Non-pigmented ciliary epithelial cell (primary cell): ENCODE measurements around the gene GALNT16.
"Not testable (repeated sequence)": the region's sequence is repeated elsewhere in the genome, so short reads cannot be mapped to it uniquely, and the experiment has no call there.

Experiments used
- DNase-seq: peaks from one replicate; pipeline ENCODE4 v3.0.0-alpha.2; 2010; ENCODE audit warnings: low read depth

Gene GALNT16

DNA sequence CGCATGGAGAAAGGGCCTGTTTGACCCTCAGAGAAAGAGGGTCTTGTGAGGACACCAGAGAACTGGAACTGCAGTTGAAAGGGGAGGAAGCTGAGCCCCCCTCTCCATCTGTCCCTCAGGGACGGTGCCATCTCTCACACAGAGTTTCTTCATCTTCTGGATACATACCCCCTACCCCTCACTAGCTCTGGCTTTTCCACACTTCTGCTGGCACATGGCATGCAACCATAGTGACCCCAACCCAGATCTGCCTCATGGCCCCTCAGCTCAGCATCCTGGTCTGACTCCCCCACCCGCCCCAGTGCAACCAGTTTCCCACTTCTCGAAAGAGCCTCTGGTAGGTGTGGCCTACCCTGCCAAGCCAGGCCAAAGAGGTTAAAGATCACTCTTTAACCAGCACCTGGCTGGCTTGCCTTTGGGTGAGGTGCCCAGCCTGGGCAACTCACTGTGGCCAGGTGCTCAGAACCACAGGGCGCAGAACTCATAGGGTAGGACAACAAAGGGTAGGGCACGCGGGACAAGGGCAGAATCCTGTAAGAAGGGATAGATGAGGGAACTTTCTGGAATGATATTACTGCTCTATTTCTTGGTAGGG lies 25.8 kb downstream of the GALNT16 start:
- DNase-seq, result no peak

- no peak for DNase-seq
These were observed 27.4 kb downstream of the GALNT16 start for GRCh38 chr14:69287098-69288010.

DNA sequence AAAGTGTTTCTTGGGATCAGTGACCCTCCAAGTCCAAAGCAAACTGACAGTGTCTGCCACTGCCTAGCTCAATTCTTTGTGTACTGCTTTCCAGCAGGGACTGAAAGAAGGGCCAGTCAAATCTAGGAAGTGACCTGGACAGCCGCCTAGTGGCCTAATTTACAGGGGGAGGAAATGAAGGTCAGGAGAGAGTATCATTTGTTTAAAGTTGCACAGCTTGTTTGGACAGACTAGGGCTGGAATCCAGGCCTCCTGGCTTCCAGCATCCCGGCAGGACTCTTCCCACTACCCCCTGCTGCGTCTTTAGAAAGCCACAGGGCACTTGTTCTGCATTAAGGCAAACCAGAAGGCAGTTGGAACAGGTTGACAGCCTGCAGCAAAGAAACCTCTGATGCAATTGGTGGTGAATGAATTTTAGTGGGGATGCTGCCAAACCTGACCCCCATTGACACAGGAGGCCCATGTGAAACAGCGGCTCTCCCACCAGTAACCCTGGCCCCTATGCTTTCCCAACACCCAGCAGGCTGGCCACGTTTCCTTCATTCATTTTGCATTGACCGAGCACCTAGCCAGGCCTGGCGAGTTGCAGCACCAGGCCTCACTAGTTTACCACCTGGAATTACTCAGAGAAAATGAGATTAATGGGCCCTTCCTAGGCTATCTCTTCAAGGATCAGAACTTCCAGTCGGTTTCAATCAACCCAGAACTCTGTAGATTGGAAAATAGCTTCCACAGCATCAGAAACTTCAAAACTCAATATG lies 28.2 kb downstream of the GALNT16 start:
- DNase-seq, result no peak

DNA sequence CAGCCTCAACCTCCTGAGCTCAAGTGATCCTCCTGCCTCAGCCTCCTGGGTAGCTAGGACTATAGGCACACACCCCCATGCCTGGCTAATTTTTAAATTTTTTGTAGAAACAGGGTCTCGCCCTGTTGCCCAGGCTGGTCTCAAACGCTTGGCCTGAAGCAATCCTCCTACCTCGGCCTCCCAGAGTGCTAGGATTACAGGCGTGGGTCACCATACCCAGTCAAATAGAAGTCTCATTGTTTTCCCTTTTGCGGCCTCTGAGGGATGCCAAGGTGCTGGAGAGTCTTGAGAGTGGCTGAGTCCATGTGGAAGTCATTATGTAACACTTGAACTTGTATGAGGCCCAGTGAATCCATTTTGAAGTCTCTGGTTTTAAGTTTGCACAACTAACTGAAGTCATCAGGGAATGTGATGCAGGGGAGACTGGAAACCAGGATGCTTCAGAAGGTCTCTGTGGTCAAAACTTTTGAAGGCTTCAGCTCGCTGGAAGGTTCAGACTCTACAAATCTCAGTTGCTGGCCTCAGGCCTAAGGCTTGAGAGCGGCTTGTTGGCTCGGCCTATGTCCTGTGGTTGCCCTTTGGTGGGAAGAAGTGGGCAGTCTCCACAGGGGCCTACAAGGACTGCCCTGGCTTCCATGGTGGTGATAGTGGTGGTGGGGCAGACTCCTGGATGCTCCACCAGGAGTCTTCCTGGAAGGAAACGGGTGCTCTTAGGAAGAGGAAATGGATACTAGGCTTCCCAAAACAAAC lies 29.2 kb downstream of the GALNT16 start:
- DNase-seq, result no peak

DNA sequence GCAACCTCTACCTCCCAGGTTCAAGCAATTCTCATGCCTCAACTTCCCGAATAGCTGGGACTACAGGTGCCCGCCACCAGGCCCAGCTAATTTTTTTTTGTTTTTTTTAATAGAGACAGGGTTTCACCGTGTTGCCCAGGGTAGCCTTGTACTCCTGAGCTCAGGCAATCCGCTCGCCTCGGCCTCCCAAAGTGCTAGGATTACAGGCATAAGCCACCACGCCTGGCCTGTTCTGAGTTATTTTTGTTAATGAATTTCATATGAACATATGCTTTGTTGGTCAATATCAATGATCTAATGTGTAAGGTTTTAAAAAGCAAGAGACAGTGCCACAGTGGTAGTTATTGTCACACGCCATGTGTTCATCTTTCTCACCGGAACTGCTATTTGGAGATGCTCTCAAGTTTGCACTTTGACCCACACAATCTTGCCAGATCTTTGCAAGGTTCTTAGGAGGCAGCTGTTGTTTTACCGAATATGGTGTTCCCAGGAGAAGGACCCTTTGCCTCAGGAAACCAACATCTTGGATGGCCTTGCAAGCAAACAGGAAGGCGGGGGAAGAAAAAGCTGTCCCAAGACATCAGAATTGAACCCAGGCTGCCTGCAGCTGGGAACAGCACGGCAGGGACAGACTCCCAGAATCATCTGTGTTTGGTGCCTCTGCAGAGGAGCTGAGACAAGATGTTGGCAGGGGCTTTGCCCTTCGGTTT lies 30.0 kb downstream of the GALNT16 start:
- no peak for DNase-seq

GRCh38 chr14:69290881-69291280 lies 30.9 kb downstream of the GALNT16 start:
- DNase-seq, result not testable (repeated sequence)

- DNase-seq, result no peak
These were observed 31.4 kb downstream of the GALNT16 start for GRCh38 chr14:69291396-69291795.

DNA sequence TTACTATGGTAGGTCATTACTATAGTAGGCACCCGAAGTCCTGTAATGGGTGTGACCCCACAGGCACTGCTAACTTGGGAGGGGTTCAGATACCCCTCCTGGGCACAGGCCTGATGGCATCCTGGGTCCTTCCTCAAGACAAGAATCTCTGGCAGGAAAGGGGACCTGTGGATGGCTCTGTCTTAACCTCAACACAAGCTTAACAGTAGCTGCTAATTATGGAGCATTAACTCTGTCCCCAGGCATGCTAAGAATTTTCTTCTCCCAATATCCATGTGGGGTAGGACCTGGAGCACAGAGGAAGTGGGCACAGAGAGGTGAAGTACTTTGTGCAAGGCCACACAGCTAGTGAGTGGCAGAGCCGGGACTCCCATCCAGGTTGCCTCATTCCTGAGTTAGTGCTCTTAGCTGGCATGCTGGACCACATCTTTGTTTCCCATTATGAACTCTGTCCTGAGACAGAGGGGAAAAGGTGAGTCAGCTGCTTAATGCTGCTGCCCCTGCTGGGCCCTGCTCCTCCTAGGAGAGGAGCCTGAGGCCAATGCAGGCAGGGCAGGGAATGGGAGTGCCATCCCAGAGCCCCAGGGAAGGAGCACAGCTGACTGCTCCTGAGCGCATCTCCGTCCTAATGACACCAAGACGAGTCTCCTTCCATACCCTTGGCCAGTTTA lies 32.1 kb downstream of the GALNT16 start:
- DNase-seq, result no peak

DNA sequence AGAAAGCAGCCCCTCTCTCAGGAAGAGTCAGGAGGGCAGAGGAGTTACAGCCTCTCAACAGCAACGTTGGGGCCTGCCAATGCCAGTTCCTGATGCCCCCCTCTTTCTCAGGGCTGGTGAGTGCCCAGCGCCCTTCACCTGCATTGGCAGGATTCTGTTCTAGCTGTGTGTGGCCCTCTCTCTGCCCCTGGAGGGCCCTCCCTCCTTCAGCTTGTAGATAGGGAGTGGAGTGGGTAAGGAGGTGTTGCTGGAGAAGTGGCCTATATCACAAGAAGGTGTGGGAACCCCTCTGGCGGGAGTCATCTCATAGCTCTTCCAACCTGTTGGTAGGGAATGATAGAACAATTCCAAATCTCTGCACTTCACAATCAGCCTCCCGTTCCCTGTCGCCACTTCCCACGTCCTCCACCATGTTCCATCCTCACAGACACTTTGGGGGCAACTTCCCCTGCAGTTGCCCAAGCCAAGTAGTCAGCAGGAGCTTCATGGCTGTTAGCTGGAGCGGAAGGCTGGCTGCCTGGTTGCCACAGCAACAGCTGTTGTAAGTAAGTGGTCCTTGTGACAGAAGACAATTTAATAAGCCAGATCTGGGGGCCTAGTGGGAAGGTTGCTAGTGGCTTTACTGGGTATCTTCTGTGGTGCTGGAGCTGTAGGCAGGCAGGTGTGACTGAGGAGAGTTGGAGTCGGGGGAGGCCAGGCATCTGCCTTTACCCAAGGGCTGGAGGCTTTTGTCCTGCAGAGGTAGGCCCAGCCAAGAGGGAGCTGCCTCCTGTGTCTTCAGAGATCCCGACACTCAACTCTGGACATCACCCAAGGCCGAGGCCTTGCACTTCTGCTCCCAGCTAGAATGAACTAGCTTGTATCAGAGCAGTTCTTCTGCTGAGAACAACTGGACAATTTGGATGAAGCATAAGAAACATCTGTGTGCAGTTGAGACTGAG lies 38.4 kb downstream of the GALNT16 start:
- no peak for DNase-seq

DNA sequence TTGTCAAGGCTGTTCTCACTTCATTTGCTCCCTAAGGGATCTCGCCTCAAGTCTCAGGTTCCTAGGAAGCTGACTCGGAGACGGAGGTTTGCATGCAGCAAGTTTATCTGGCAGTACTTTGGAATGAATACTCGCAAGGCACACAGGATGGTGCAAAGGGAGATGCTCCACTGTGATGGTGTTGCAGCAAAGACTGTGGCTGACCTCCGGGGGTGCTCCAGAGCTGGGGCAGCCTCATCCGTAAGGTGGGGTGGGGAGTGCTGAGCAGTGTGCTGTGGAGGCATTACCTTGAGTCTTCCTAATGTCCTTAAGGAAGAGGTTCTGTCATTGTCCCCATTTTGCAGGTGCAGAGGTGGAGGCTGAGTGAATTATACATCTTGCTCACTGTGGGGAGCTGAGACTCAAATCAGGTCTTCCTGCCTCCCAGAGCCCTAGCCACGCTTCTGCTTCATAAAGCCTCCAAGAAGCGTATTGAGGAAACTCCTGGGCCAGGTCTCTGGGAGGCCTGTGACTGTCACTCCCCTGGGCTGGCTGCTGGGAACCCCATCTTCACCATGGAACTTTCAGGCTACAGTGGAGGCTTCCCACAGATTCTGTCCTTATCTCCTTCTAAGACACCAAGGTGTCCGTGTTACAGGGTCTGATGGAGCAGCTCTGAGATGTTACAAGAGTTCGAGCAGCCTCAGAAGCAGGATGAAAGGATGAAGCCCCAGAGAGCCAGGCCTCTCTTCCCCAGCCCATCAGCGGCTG lies 39.5 kb downstream of the GALNT16 start:
- no peak for DNase-seq

- DNase-seq, result no peak
These were observed 40.8 kb downstream of the GALNT16 start for GRCh38 chr14:69300601-69301221.

DNA sequence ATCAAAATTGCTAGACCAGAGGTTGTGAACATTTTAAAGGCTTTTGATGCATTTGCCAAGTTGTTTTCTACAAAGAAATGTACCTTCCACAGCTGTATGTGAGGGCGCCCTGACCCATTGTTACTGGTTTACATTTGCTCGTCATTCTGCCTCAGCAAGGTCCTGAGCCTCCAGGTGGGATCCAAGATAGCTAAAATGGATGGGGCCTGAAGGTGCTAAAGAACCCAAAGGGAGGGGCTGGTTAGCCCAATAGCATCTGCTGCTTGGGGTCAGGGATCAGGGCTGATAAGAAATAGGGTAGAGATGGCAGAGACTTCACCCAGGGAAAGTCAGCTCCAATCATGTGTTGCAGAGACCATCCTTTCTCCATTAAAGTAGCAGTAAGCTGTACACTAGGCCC lies 43.1 kb downstream of the GALNT16 start:
- DNase-seq, result no peak

DNA sequence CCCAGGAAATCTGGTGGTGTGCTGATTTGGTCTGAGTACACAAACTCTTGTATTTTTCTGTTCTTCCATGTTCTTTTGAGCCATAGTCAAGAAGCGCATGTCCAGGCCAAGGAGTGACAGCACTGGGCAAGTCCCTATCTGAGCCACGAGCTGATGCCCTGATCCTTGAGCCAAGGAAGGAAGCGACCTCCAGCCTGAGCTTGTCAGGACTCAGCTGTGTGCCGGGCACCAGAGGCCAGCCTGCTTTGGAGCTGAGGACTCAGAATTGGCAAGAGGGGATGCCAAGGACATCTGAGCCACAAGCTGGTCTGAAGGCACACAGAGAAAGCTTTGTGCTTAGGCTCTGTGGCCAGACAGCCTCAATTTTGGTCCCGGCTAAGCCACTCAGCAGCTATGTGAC lies 52.6 kb downstream of the GALNT16 start:
- DNase-seq, result no peak

GRCh38 chr14:69313176-69313575 lies 53.2 kb downstream of the GALNT16 start:
- no peak for DNase-seq

GRCh38 chr14:69314327-69314726 lies 54.4 kb downstream of the GALNT16 start:
- no peak for DNase-seq

DNA sequence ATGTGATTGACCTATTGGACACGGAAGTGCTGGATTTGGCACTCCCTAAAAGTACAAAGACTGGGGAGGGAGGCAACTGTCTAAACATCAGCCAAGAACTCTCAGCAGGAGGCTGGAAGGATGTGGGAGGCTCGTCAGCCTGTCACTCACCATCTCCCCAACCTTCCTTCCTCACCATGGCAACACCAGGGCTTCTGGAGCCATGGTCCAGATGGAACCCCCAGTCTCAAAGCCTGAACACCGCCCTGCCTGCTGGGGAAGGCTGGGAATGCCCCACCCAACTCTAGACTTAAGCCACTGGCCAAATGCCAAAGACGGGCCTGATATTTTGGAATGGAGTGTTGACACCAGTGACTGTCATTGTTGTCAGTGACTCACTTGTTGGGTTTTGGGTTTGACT lies 55.3 kb downstream of the GALNT16 start:
- DNase-seq, result no peak

DNA sequence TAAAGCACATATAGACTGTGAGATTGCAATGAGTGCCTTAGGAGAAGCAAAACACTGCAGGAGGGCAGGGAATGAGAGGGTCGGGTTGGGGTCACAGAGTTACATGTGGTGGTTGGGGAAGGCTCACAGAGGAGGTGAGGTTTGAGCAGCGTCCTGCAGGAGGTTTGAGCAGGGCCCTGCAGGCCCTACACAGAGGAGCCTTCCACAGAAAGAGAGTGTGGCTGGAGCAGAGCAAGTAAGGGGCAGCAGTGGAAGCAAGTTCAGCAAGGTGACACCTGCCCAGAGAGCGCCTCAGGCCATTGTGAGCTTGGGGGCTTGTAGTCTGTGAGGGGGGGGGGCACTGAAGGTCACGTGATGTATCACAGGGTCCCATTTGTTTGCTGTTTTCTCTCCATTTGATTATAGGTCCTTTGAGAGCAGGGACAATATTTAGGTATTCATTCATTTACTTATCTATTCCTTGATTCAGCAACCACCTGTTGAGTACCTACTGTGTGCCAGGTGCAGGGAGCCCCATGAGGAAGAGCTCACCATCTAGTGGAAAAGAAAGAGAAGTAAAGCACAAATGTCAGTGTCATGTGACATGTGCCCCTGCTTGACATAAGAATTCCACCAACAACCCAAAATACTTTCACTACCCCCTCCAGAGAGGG lies 56.6 kb downstream of the GALNT16 start:
- DNase-seq, result no peak
